IMR-90 (cell line): ENCODE data around the gene GP1BA. TPM values are rescaled to one million over a fixed set of nuclear protein-coding genes. Genes with fewer than 3 reads are reported as not detected.

Experiments used
- ATAC-seq: fragments of 200-7000 bp; cut with Tn5 transposase; 2 replicates; pipeline ENCODE4 v1.9.1; 2020; ENCODE audit warnings: low read depth, mild to moderate bottlenecking, moderate library complexity
- BruUV-seq: library from RNA; stranded (reverse); fragments of 400-500 nt; replicated peaks from 2 replicates; lab custom pipeline; 2021; lab: Mats Ljungman, UMichigan
- CTCF ChIA-PET: fragments of 300-600 bp; formaldehyde crosslinking; extraction: SDS; loops from one replicate; lab custom pipeline; 2021; ENCODE audit warnings: antibody characterized with exemption; lab: Yijun Ruan, JAX
- POLR2A ChIA-PET: fragments of 300-600 bp; sonication (Branson Sonifier 250); formaldehyde crosslinking; loops from one replicate; lab custom pipeline; 2022; ENCODE audit warnings: antibody characterized with exemption; ENCODE audit not compliant: unreplicated experiment; lab: Charles Lee
- DNase-seq: peaks from one replicate; pipeline ENCODE4 v3.0.0; 2013
- H2AFZ ChIP-seq: replicated peaks from 2 replicates; pipeline ENCODE3; 2013; ENCODE audit warnings: low read length, mild to moderate bottlenecking; ENCODE audit not compliant: poor library complexity
- H2AK5ac ChIP-seq: 2 replicates; pipeline ENCODE4 v1.6.1; 2013; ENCODE audit warnings: low read depth, low read length, inconsistent platforms
- H2AK9ac ChIP-seq: replicated peaks from 2 replicates; pipeline ENCODE3; 2013; ENCODE audit warnings: mild to moderate bottlenecking, low read depth, low read length, moderate library complexity; ENCODE audit not compliant: poor library complexity
- H2BK120ac ChIP-seq: 2 replicates; pipeline ENCODE4 v1.6.1; 2013; ENCODE audit warnings: low read depth, low read length, inconsistent platforms
- H2BK15ac ChIP-seq: 3 replicates; pipeline ENCODE4 v1.6.1; 2013; ENCODE audit warnings: low read depth, low read length, inconsistent platforms
- H2BK20ac ChIP-seq: 2 replicates; pipeline ENCODE4 v1.6.1; 2013; ENCODE audit warnings: low read depth, mild to moderate bottlenecking, inconsistent platforms, low read length, moderate library complexity
- H2BK5ac ChIP-seq: 2 replicates; pipeline ENCODE4 v1.6.1; 2013; ENCODE audit warnings: mild to moderate bottlenecking, low read depth, low read length, inconsistent platforms; ENCODE audit not compliant: poor library complexity, severe bottlenecking
- H3K14ac ChIP-seq: replicated peaks from 2 replicates; pipeline ENCODE4 v1.6.1; 2013; ENCODE audit warnings: low read depth, low read length, inconsistent platforms
- H3K18ac ChIP-seq: 2 replicates; pipeline ENCODE4 v1.6.1; 2013; ENCODE audit warnings: low read depth, low read length, control low read depth
- H3K23ac ChIP-seq: 2 replicates; pipeline ENCODE4 v1.6.1; 2013; ENCODE audit warnings: low read depth, low read length, inconsistent platforms
- H3K27ac ChIP-seq: 2 replicates; pipeline ENCODE4 v1.5.1; 2013; ENCODE audit warnings: mild to moderate bottlenecking, control low read depth, low read length; ENCODE audit not compliant: insufficient read depth
- H3K27me3 ChIP-seq: 2 replicates; pipeline ENCODE4 v1.6.1; 2013; ENCODE audit warnings: low read length; ENCODE audit not compliant: control insufficient read depth, insufficient read depth
- H3K36me3 ChIP-seq: 2 replicates; pipeline ENCODE4 v1.6.1; 2013; ENCODE audit warnings: low read length, mixed read lengths; ENCODE audit not compliant: control insufficient read depth, insufficient read depth
- H3K4ac ChIP-seq: 2 replicates; pipeline ENCODE4 v1.6.1; 2013; ENCODE audit warnings: low read depth, low read length, inconsistent platforms
- H3K4me1 ChIP-seq: 2 replicates; pipeline ENCODE4 v1.6.1; 2013; ENCODE audit warnings: low read length, mixed read lengths; ENCODE audit not compliant: control insufficient read depth, insufficient read depth
- H3K4me2 ChIP-seq: 2 replicates; pipeline ENCODE4 v1.6.1; 2013; ENCODE audit warnings: low read depth, mild to moderate bottlenecking, control low read depth, low read length, moderate library complexity
- H3K4me3 ChIP-seq: 2 replicates; pipeline ENCODE4 v1.5.1; 2013; ENCODE audit warnings: low read depth, mild to moderate bottlenecking, control low read depth, low read length, moderate library complexity; ENCODE audit not compliant: insufficient read depth
- H3K56ac ChIP-seq: 2 replicates; pipeline ENCODE4 v1.6.1; 2013; ENCODE audit warnings: low read length, inconsistent platforms; ENCODE audit not compliant: insufficient read depth; ENCODE audit errors: extremely low read depth
- H3K79me1 ChIP-seq, 2 experiments: 2 replicates each; pipeline ENCODE4 v1.6.1; 2013; ENCODE audit warnings: low read length in 2 of 2, inconsistent platforms in 1 of 2, low read depth in 1 of 2
- H3K9ac ChIP-seq: 2 replicates; pipeline ENCODE4 v1.6.1; 2013; ENCODE audit warnings: low read depth, low read length, control low read depth
- H3K9me1 ChIP-seq: 2 replicates; pipeline ENCODE4 v1.6.1; 2013; ENCODE audit warnings: low read length, inconsistent platforms; ENCODE audit not compliant: insufficient read depth
- H3K9me3 ChIP-seq: 2 replicates; pipeline ENCODE4 v1.6.1; 2013; ENCODE audit warnings: low read length; ENCODE audit not compliant: control insufficient read depth, insufficient read depth
- H4K20me1 ChIP-seq: 2 replicates; pipeline ENCODE4 v1.6.1; 2013; ENCODE audit warnings: low read length, inconsistent platforms; ENCODE audit not compliant: insufficient read depth
- H4K5ac ChIP-seq: 2 replicates; pipeline ENCODE4 v1.6.1; 2013; ENCODE audit warnings: mild to moderate bottlenecking, low read depth, low read length, control low read depth
- H4K8ac ChIP-seq, 2 experiments: 2 replicates each; pipeline ENCODE4 v1.6.1; 2013; ENCODE audit warnings: low read depth in 2 of 2, low read length in 2 of 2, control low read depth in 1 of 2, inconsistent platforms in 1 of 2
- H4K91ac ChIP-seq: 2 replicates; pipeline ENCODE4 v1.6.1; 2013; ENCODE audit warnings: low read depth, low read length, inconsistent platforms; ENCODE audit not compliant: insufficient read depth
- BHLHE40 ChIP-seq: fragments of 150-350 bp; IDR thresholded peaks from 2 replicates; pipeline ENCODE4 v1.6.1; 2016; ENCODE audit warnings: mild to moderate bottlenecking, low read depth, low read length
- CEBPB ChIP-seq: IDR thresholded peaks from 2 replicates; pipeline ENCODE4 v1.6.1; 2012; ENCODE audit warnings: low read depth, low read length, improper control_type of control experiment
- CHD1 ChIP-seq: IDR thresholded peaks from 2 replicates; pipeline ENCODE4 v1.6.1; 2012; ENCODE audit warnings: low read depth, low read length, improper control_type of control experiment
- ELK1 ChIP-seq: fragments of 150-350 bp; IDR thresholded peaks from 2 replicates; pipeline ENCODE4 v1.6.1; 2016; ENCODE audit warnings: low read depth, mild to moderate bottlenecking, low read length, moderate library complexity, borderline replicate concordance
- FOS ChIP-seq: fragments of 150-350 bp; IDR thresholded peaks from 2 replicates; pipeline ENCODE4 v1.6.1; 2016; ENCODE audit warnings: low read depth, low read length
- MAZ ChIP-seq: IDR thresholded peaks from 2 replicates; pipeline ENCODE4 v1.6.1; 2012; ENCODE audit warnings: low read depth, mild to moderate bottlenecking, low read length, improper control_type of control experiment, moderate library complexity, borderline replicate concordance
- MXI1 ChIP-seq: IDR thresholded peaks from 2 replicates; pipeline ENCODE4 v1.6.1; 2012; ENCODE audit warnings: low read depth, mild to moderate bottlenecking, low read length, moderate library complexity, borderline replicate concordance
- NFE2L2 ChIP-seq: fragments of 150-350 bp; IDR thresholded peaks from 2 replicates; pipeline ENCODE4 v1.6.1; 2016; ENCODE audit warnings: low read depth, mild to moderate bottlenecking, low read length
- POLR2A ChIP-seq: IDR thresholded peaks from 2 replicates; pipeline ENCODE4 v1.6.1; 2012; ENCODE audit warnings: mild to moderate bottlenecking, low read depth, low read length
- RAD21 ChIP-seq: IDR thresholded peaks from 2 replicates; pipeline ENCODE4 v1.6.1; 2012; ENCODE audit warnings: low read length, improper control_type of control experiment
- RCOR1 ChIP-seq: IDR thresholded peaks from 2 replicates; pipeline ENCODE4 v1.6.1; 2012; ENCODE audit warnings: mild to moderate bottlenecking, low read length, improper control_type of control experiment; ENCODE audit not compliant: insufficient replicate concordance
- RFX5 ChIP-seq: IDR thresholded peaks from 2 replicates; pipeline ENCODE4 v1.8.0; 2012; ENCODE audit warnings: low read depth, mild to moderate bottlenecking, low read length, moderate library complexity
- SMC3 ChIP-seq: fragments of 150-350 bp; IDR thresholded peaks from 2 replicates; pipeline ENCODE4 v1.6.1; 2016; ENCODE audit warnings: low read depth, mild to moderate bottlenecking, antibody characterized with exemption, low read length, moderate library complexity
- USF2 ChIP-seq: fragments of 150-350 bp; IDR thresholded peaks from 2 replicates; pipeline ENCODE4 v1.6.1; 2017; ENCODE audit warnings: mild to moderate bottlenecking, antibody characterized with exemption, low read length, low read depth
- WGBS, 2 experiments: methylation state at CpG; one replicate each; pipeline versions ENCODE4 v1.1.5 to v1.1.7; 2013; ENCODE audit warnings: missing lambda C conversion rate in 2 of 2; ENCODE audit not compliant: insufficient read length in 1 of 2; ENCODE audit errors: extremely low coverage in 2 of 2; 5-methylcytosine and 5-hydroxymethylcytosine counted together
- dilution Hi-C: fragments of 300-500 bp; cut with HindIII; formaldehyde crosslinking; loops from one replicate; pipeline ENCODE4 v1.14.3; 2018; ENCODE audit warnings: low sequenced_read_pairs; ENCODE audit not compliant: unreplicated experiment
- in situ Hi-C: fragments of 300-500 bp; cut with MboI; formaldehyde crosslinking; loops from 3 replicates; pipeline ENCODE4 v1.14.3; 2019; ENCODE audit warnings: low sequenced_read_pairs, inconsistent platforms, mixed read lengths
- intact Hi-C: fragments of 100-400 bp; cut with micrococcal nuclease; formaldehyde crosslinking; loops from 2 replicates; pipeline ENCODE4 v1.10.0; 2022
- polyA plus RNA-seq, 3 experiments: library from polyadenylated mRNA; depleted of rRNA; stranded (reverse); fragments of >200 nt; gene quantifications; 2 replicates each; pipeline ENCODE4 v1.2.3, GENCODE V29; 2012; ENCODE audit warnings: low replicate concordance in 1 of 3
- total RNA-seq: library from RNA; depleted of rRNA; stranded (reverse); fragments of >200 nt; gene quantifications from 2 replicates; pipeline ENCODE4 v1.2.3, GENCODE V29; 2012
- TF ChIP-seq, protein P1 (sequence below): conservative IDR thresholded peaks from 2 replicates; pipeline ENCODE4 v1.5.1; 2012; ENCODE audit warnings: mild to moderate bottlenecking, low read depth, low read length, improper control_type of control experiment

Gene GP1BA
- total and polyA plus RNA-seq, 2 of the 4 experiments (the other 2 are of a cell fraction): not detected

DNA sequence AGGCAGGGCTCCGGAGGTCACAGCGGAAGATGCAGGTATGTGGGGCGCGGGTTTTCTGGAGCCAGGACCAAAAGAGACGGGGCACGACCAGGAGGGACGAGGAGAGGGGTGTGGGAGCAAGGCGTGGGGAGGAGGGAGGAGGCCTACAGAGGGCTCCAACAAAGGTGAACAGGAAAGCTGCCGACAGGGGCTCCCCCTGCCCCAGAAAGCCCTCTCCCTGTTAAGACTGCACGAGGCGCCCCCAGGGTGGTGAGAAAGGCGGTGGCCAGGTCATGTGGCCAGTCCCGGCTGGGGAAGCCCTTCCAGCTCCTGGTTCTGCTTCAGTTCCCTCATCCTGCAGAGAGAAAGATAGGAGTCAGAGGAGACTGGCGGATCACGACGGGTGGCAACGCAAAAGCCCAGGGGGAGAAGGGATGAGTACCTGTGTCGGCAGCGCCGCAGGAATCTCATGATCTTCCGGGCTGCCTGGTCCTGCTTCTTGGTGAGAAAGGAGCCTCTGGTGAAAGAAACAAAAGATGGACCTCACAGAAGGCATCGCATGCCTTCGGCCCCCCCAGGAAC lies 36.5 kb downstream of the GP1BA start:
- Histone ChIP-seq H3K9me1 (peaks cover 21% of the 10 kb centered on the region), H2AFZ (peak overlapping the region; percentile 91), H2BK15ac (peak overlapping the region; percentile 67; the same call in 2 of the 3 replicates), H3K14ac (peak overlapping the region; percentile 83), H3K9me3 (no peaks in the 10 kb centered on the region), H3K9ac (peak overlapping the region; percentile 99), H3K4me1 (peaks cover 14% of the 10 kb centered on the region), H2BK20ac (peak overlapping the region; percentile 42; the same call in 1 of the 2 replicates), H4K5ac (peak overlapping the region; percentile 56), H3K18ac (peak overlapping the region; percentile 87), H3K23ac (peak overlapping the region; percentile 88), H2BK120ac (peak overlapping the region; percentile 85), H3K36me3 (peaks cover 22% of the 10 kb centered on the region), H2AK5ac (peak overlapping the region; percentile 100), H3K56ac (peak overlapping the region; percentile 99), H3K27me3 (no peaks in the 10 kb centered on the region), H3K79me1 (peaks cover 18 to 66% of the 10 kb centered on the region in 2 experiments), H3K4ac (peak overlapping the region; percentile 100), H3K4me2 (peak overlapping the region; percentile 54), H3K4me3 (peak overlapping the region; percentile 39), H4K20me1 (peaks cover 3% of the 10 kb centered on the region; the same call in 1 of the 2 replicates), H2BK5ac (peak overlapping the region; percentile 94), H4K8ac (peak overlapping the region; percentile 96 to 97), H2AK9ac (peak overlapping the region; percentile 100), H3K27ac (peak overlapping the region; percentile 79), H4K91ac (peak overlapping the region; percentile 99)
- in situ Hi-C loops: no loop called here
- ChIA-PET CTCF (interaction anchor here (1.7 kb wide), 1 partner anchor 19 kb away, joined by 11 read pairs; the partner anchor contains the start of gene CAMTA2), POLR2A (interaction anchor here (0.6 to 1.4 kb wide), 2 partner anchors 10 to 158 kb away, joined by 4 read pairs; no protein-coding TSS in a partner anchor)
- BruUV-seq: TSS peak; percentile 71
- 11% methylated on average over 12 of the region's 23 CpGs; no CpG with 5 or more reads in 1 of the 2 experiments for WGBS, 2 experiments
- ATAC-seq (no peak), DNase-seq (no peak)
- intact Hi-C loops: loop anchor here (5.0 kb wide), 1 partner anchor 61 kb away; no protein-coding TSS in a partner anchor
- dilution Hi-C loops: no loop called here
- TF ChIP-seq CEBPB (no peak), FOS (no peak), SMC3 (no peak), CHD1 (no peak), POLR2A (no peak; the same call in 1 of the 2 replicates), NFE2L2 (no peak), MAZ (no peak), RCOR1 (no peak), RFX5 (no peak), BHLHE40 (no peak), ELK1 (no peak), USF2 (no peak; the same call in 1 of the 2 replicates), RAD21 (no peak), MXI1 (no peak)
- TF ChIP-seq, protein P1, sequence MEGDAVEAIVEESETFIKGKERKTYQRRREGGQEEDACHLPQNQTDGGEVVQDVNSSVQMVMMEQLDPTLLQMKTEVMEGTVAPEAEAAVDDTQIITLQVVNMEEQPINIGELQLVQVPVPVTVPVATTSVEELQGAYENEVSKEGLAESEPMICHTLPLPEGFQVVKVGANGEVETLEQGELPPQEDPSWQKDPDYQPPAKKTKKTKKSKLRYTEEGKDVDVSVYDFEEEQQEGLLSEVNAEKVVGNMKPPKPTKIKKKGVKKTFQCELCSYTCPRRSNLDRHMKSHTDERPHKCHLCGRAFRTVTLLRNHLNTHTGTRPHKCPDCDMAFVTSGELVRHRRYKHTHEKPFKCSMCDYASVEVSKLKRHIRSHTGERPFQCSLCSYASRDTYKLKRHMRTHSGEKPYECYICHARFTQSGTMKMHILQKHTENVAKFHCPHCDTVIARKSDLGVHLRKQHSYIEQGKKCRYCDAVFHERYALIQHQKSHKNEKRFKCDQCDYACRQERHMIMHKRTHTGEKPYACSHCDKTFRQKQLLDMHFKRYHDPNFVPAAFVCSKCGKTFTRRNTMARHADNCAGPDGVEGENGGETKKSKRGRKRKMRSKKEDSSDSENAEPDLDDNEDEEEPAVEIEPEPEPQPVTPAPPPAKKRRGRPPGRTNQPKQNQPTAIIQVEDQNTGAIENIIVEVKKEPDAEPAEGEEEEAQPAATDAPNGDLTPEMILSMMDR: no peak
